Activated CD8-positive, alpha-beta T cell treated with anti-CD3 and anti-CD28 coated beads for 36 hours (primary cell): ENCODE data around the gene TMPRSS9. TPM values are rescaled to one million over a fixed set of nuclear protein-coding genes. Genes with fewer than 3 reads are reported as not detected.

Experiments
- ATAC-seq: fragments of 200-7000 bp; cut with Tn5 transposase; one replicate; pipeline ENCODE4 v1.10.0; 2021; ENCODE audit warnings: mild to moderate bottlenecking, moderate library complexity
- CTCF ChIA-PET: fragments of 350-600 bp; sonication (Branson Sonifier 250); formaldehyde crosslinking; loops from one replicate; lab custom pipeline; 2021; ENCODE audit warnings: antibody characterized with exemption; lab: Charles Lee
- POLR2A ChIA-PET: fragments of 350-600 bp; sonication (Branson Sonifier 250); formaldehyde crosslinking; loops from one replicate; lab custom pipeline; 2021; ENCODE audit warnings: antibody characterized with exemption; lab: Charles Lee
- DNase-seq: peaks from one replicate; pipeline ENCODE4 v3.0.0-alpha.2; 2020
- H3K27ac Mint-ChIP-seq: one replicate; pipeline ENCODE4 v1.8.0; 2021; ENCODE audit warnings: mild to moderate bottlenecking, mixed read lengths
- H3K27me3 Mint-ChIP-seq: one replicate; pipeline ENCODE4 v1.8.0; 2021; ENCODE audit warnings: mixed read lengths
- H3K36me3 Mint-ChIP-seq: one replicate; pipeline ENCODE4 v1.8.0; 2021; ENCODE audit warnings: low read depth, mixed read lengths
- H3K4me1 Mint-ChIP-seq: one replicate; pipeline ENCODE4 v1.8.0; 2021; ENCODE audit warnings: low read depth, mixed read lengths
- H3K4me3 Mint-ChIP-seq: one replicate; pipeline ENCODE4 v1.8.0; 2021; ENCODE audit warnings: mild to moderate bottlenecking, moderate library complexity, mixed read lengths
- H3K9me3 Mint-ChIP-seq: one replicate; pipeline ENCODE4 v1.8.0; 2021; ENCODE audit warnings: mixed read lengths
- CTCF ChIP-seq: fragments of 200-600 bp; IDR thresholded peaks from one replicate; pipeline ENCODE4 v1.8.0; 2022; ENCODE audit warnings: antibody characterized with exemption, mild to moderate bottlenecking
- intact Hi-C: fragments of 100-400 bp; cut with micrococcal nuclease; formaldehyde crosslinking; loops from one replicate; pipeline ENCODE4 v1.10.0; 2022
- total RNA-seq, 2 experiments: library from RNA; stranded (reverse); gene quantifications; one replicate each; pipeline ENCODE4 v1.2.3, GENCODE V29; 2021

The TMPRSS9 gene
- total RNA-seq, 2 experiments from 2014 or later, result not detected

- peaks cover 3% of the 10 kb centered on the region for H3K27me3 Mint-ChIP-seq
- CTCF ChIA-PET, result no interaction called here
- H3K9me3 Mint-ChIP-seq, result peaks cover 6% of the 10 kb centered on the region
- no peak overlapping the region for H3K4me3 Mint-ChIP-seq
- intact Hi-C loops, result no loop called here
- TF ChIP-seq CTCF, result no peak
- POLR2A ChIA-PET, result no interaction called here
- no peaks in the 10 kb centered on the region for H3K36me3 Mint-ChIP-seq
- no peak overlapping the region for H3K27ac Mint-ChIP-seq
- no peak for DNase-seq
- peak; percentile 49 for ATAC-seq
- H3K4me1 Mint-ChIP-seq, result peaks cover 3% of the 10 kb centered on the region
Measured at GRCh38 chr19:2385053-2385721, 25.1 kb downstream of the TMPRSS9 start.

DNA sequence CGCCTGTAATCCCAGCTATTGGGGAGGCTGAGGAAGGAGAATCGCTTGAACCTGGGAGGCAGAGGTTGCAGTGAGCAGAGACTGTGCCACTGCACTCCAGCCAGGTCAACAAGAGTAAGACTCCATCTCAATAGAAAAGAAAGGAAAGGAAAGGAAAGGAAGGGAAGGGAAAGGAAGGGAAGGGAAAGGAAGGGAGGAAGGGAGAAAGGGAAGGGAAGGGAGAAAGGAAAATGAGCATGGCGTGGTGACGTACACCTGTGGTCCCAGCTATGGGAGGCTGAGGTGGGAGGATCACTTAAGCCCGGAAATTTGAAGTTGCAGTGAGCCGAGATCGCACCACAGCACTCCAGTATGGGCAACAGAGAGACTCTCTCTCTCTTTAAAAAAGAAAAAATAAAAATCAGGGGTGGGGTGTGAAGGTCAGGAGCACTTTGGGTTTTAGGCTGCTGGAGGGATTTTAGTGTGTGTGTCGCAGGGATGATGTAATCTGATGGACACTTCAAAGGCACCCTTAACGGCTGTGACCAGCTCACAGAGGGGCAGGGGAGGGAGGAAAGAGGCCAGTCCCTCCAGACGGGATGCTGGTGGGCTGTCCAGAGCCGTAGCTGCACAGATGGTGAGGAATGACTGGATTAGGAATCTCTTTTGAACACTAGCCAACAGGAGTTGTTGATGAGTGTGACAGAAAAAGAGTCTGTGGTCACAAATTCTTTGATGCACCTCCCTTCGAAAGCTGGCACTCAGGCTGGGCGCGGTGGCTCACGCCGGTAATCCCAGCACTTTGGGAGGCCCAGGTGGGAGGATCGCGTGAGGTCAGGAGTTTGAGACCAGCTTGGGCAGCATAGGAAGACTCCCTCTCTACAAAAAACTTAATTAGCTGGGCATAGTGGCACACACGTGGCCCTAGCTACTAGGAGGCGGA lies 27.6 kb downstream of the TMPRSS9 start:
- Mint-ChIP-seq H3K27ac (no peak overlapping the region), H3K9me3 (no peaks in the 10 kb centered on the region), H3K4me3 (no peak overlapping the region), H3K4me1 (peaks cover 5% of the 10 kb centered on the region), H3K27me3 (peaks cover under 1% of the 10 kb centered on the region), H3K36me3 (no peaks in the 10 kb centered on the region)
- ChIA-PET CTCF (interaction anchor here (1.2 kb wide), 1 partner anchor 84 kb away, joined by 3 read pairs; no protein-coding TSS in a partner anchor), POLR2A (no interaction called here)
- DNase-seq, result no peak
- TF ChIP-seq CTCF, result no peak
- ATAC-seq, result no peak
- intact Hi-C loops, result no loop called here

GRCh38 chr19:2389594-2389993 lies 29.5 kb downstream of the TMPRSS9 start:
- Mint-ChIP-seq H3K27me3 (no peaks in the 10 kb centered on the region), H3K4me1 (peaks cover 14% of the 10 kb centered on the region), H3K36me3 (no peaks in the 10 kb centered on the region), H3K4me3 (no peak overlapping the region), H3K9me3 (peaks cover 2% of the 10 kb centered on the region), H3K27ac (no peak overlapping the region)
- no peak for DNase-seq
- ChIA-PET CTCF (no interaction called here), POLR2A (no interaction called here)
- no peak for ATAC-seq
- intact Hi-C loops, result no loop called here
- no peak for TF ChIP-seq CTCF

- intact Hi-C loops, result loop anchor here (5.0 kb wide), 1 partner anchor 114 kb away; no protein-coding TSS in a partner anchor
- DNase-seq (peak; percentile 47), ATAC-seq (peak; percentile 54)
- no peaks in the 10 kb centered on the region for H3K36me3 Mint-ChIP-seq
- H3K4me1 Mint-ChIP-seq, result peaks cover 19% of the 10 kb centered on the region
- no peak overlapping the region for H3K27ac Mint-ChIP-seq
- no peaks in the 10 kb centered on the region for H3K27me3 Mint-ChIP-seq
- CTCF ChIA-PET, result interaction anchor here (1.0 to 3.2 kb wide), 11 partner anchors 11 to 227 kb away, joined by 3 to 29 read pairs (median 4); no protein-coding TSS in a partner anchor
- no peak overlapping the region for H3K4me3 Mint-ChIP-seq
- H3K9me3 Mint-ChIP-seq, result peaks cover 2% of the 10 kb centered on the region
- POLR2A ChIA-PET, result no interaction called here
- TF ChIP-seq CTCF, result peak; percentile 94
Measured at GRCh38 chr19:2391118-2391725, 31.2 kb downstream of the TMPRSS9 start.
